ENCODE results near the gene C16orf89. TPM values are rescaled to one million over a fixed set of nuclear protein-coding genes. Genes with fewer than 3 reads are reported as not detected.

Gene C16orf89
- total RNA-seq, 1 experiment from 2014 or later = not detected

DNA sequence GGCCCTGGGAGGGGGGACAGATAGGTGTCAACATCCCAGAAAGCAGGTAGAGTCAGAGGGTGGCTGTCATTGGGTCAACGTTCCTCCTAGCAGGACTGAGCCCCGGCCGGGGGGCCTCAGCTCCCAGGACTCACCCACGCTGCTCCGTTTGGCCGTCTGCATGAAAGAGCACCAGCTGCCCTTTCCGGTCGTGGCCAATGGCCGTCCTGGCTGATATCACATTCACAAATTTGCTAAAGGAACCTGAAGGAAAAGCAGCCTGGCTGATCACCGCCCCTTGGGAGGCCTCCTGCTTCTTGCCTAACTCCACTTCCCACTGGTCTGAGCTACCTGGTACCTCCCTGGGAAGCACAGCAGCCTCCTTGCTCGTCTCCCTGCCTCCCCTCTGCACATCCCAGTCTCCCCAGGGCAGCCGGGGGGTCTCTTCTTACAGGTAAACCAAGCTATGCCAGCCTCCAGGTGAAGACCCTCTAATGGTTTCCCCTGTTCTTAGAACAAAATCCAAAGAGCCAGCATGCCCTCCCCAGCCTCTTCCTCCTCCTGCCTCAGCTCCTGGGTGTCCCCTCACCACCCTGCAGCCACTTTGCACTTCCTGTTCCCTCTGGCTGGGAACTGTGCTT, 35.4 kb downstream of the C16orf89 start:
- peaks cover 12% of the 10 kb centered on the region for H3K4me1 ChIP-seq (ENCODE audit: insufficient read depth, low read length, poor library complexity, severe bottlenecking)
- POLR2A ChIA-PET (ENCODE audit: low non-redundant PET) = interaction anchor here (0.6 kb wide), 1 partner anchor 41 kb away, joined by 3 read pairs; the partner anchor contains the start of gene ALG1
- no peaks in the 10 kb centered on the region for H3K36me3 ChIP-seq (ENCODE audit: insufficient read depth, low read length, poor library complexity, severe bottlenecking)
- no peaks in the 10 kb centered on the region for H3K9me3 ChIP-seq (ENCODE audit: low read depth, low read length, poor library complexity, severe bottlenecking)
- BruUV-seq (replicated peaks) = no TSS peak
- H3K27ac ChIP-seq (ENCODE audit: low read depth, low read length, poor library complexity, severe bottlenecking) = no peak overlapping the region
- no peaks in the 10 kb centered on the region for H3K27me3 ChIP-seq (replicated peaks; ENCODE audit: insufficient read depth, low read depth, low read length, poor library complexity)
- TF ChIP-seq, protein P1, sequence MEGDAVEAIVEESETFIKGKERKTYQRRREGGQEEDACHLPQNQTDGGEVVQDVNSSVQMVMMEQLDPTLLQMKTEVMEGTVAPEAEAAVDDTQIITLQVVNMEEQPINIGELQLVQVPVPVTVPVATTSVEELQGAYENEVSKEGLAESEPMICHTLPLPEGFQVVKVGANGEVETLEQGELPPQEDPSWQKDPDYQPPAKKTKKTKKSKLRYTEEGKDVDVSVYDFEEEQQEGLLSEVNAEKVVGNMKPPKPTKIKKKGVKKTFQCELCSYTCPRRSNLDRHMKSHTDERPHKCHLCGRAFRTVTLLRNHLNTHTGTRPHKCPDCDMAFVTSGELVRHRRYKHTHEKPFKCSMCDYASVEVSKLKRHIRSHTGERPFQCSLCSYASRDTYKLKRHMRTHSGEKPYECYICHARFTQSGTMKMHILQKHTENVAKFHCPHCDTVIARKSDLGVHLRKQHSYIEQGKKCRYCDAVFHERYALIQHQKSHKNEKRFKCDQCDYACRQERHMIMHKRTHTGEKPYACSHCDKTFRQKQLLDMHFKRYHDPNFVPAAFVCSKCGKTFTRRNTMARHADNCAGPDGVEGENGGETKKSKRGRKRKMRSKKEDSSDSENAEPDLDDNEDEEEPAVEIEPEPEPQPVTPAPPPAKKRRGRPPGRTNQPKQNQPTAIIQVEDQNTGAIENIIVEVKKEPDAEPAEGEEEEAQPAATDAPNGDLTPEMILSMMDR (conservative IDR thresholded peaks at IDR 0.05; ENCODE audit: low read depth, low read length) = no peak
- no peak for TF ChIP-seq EZH2 (IDR thresholded peaks at IDR 0.05; ENCODE audit: borderline replicate concordance, low read depth, low read length, poor library complexity, severe bottlenecking)
- intact Hi-C loops (cut with micrococcal nuclease; ENCODE audit: unreplicated experiment) = no loop called here
- no peak overlapping the region for H3K4me3 ChIP-seq (ENCODE audit: low read depth, low read length, poor library complexity, severe bottlenecking)
- DNase-seq (ENCODE audit: low spot score) = no peak
- CTCF ChIA-PET = interaction anchor here (0.7 kb wide), 1 partner anchor 72 kb away, joined by 3 read pairs; the partner anchor contains the start of gene SEC14L5

DNA sequence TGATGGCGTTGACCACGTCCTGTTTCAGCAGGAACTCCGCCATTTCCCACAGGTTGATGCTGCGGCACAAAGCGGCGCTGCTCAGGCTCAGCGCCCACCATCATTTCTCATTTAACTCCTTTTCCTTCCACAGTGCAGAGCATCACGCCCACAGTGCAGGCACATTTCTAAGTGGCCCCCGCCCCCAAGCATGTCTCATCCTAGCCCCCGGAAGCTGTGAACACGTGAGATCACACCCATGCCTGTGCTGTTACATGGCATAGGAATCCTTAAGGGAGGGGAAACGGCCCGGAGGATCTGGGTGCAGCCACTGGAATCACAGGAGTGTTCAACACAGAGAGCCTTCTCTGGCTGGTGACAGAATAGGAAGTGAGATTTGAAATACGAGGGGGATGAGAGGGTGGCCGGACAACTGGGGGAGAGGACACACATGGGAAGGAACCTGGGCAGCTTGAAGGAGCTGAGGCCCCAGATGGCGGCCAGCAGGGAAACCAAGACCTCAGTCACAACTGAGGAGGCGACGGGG, 36.7 kb downstream of the C16orf89 start:
- peaks cover 7% of the 10 kb centered on the region for H3K4me1 ChIP-seq (ENCODE audit: insufficient read depth, low read length, poor library complexity, severe bottlenecking)
- H3K9me3 ChIP-seq (ENCODE audit: low read depth, low read length, poor library complexity, severe bottlenecking) = no peaks in the 10 kb centered on the region
- POLR2A ChIA-PET (ENCODE audit: low non-redundant PET) = no interaction called here
- H3K27ac ChIP-seq (ENCODE audit: low read depth, low read length, poor library complexity, severe bottlenecking) = no peak overlapping the region
- no peak overlapping the region for H3K4me3 ChIP-seq (ENCODE audit: low read depth, low read length, poor library complexity, severe bottlenecking)
- H3K27me3 ChIP-seq (replicated peaks; ENCODE audit: insufficient read depth, low read depth, low read length, poor library complexity) = no peaks in the 10 kb centered on the region
- DNase-seq (ENCODE audit: low spot score) = no peak
- no peaks in the 10 kb centered on the region for H3K36me3 ChIP-seq (ENCODE audit: insufficient read depth, low read length, poor library complexity, severe bottlenecking)
- TF ChIP-seq EZH2 (IDR thresholded peaks at IDR 0.05; ENCODE audit: borderline replicate concordance, low read depth, low read length, poor library complexity, severe bottlenecking) = no peak
- TF ChIP-seq, protein P1 (conservative IDR thresholded peaks at IDR 0.05; ENCODE audit: low read depth, low read length) = no peak
- CTCF ChIA-PET = no interaction called here
- no TSS peak for BruUV-seq (replicated peaks)
- intact Hi-C loops (cut with micrococcal nuclease; ENCODE audit: unreplicated experiment) = no loop called here

DNA sequence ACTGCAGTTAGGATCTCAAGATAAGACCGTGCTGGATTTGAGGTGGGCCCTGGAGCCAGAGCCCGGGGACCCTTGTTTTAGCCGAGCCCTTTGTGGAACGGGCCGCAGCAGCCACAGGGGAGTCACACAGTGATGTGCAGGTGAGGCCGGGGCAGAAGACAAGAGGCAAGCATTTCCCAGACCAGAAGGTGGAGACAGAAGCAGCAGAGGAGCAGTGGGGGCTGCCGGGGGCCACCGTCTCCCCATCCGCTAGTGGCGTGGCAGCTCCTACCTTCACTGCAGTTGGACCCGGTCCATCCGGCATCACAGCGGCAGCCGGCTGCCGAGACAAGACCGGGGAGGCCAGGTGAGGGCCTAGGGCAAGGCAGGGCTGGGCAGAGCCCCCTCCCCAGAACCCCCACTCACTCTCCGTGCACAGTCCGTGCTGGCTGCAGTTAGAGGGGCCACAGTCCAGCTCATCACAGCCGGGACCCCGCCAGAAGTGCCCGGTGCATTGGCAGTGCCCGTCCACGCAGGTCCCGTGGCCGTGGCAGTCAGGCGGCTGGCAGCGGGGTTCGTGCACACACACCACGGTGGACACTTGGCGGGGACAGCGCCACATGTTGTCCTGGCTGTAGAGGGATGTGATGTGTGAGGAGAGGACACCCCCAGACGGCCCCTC, 38.1 kb downstream of the C16orf89 start:
- Histone ChIP-seq H3K4me3 (ENCODE audit: low read depth, low read length, poor library complexity, severe bottlenecking) (no peak overlapping the region), H3K9me3 (ENCODE audit: low read depth, low read length, poor library complexity, severe bottlenecking) (no peaks in the 10 kb centered on the region), H3K27me3 (replicated peaks; ENCODE audit: insufficient read depth, low read depth, low read length, poor library complexity) (no peaks in the 10 kb centered on the region), H3K4me1 (ENCODE audit: insufficient read depth, low read length, poor library complexity, severe bottlenecking) (peaks cover 2% of the 10 kb centered on the region), H3K36me3 (ENCODE audit: insufficient read depth, low read length, poor library complexity, severe bottlenecking) (no peaks in the 10 kb centered on the region), H3K27ac (ENCODE audit: low read depth, low read length, poor library complexity, severe bottlenecking) (no peak overlapping the region)
- TF ChIP-seq EZH2 (IDR thresholded peaks at IDR 0.05; ENCODE audit: borderline replicate concordance, low read depth, low read length, poor library complexity, severe bottlenecking) = no peak
- TF ChIP-seq, protein P1 (conservative IDR thresholded peaks at IDR 0.05; ENCODE audit: low read depth, low read length) = no peak
- BruUV-seq (replicated peaks) = no TSS peak
- ChIA-PET CTCF (no interaction called here), POLR2A (ENCODE audit: low non-redundant PET) (no interaction called here)
- no peak for DNase-seq (ENCODE audit: low spot score)
- intact Hi-C loops (cut with micrococcal nuclease; ENCODE audit: unreplicated experiment) = no loop called here

Data from A673 (cell line).